PC-3 (cell line): Measurements from ENCODE around the gene CTCFL.

ENCODE experiments used
- EZH2phosphoT487 ChIP-seq: fragments of 300-600 bp; sonication (generic); IDR thresholded peaks from 2 replicates; pipeline ENCODE4 v1.6.1; 2018; ENCODE audit warnings: mild to moderate bottlenecking, antibody characterized with exemption, low read length, borderline replicate concordance
- TF ChIP-seq, protein P1 (sequence below): fragments of 300-600 bp; sonication (generic); conservative IDR thresholded peaks from 2 replicates; pipeline ENCODE4 v1.5.1; 2017; ENCODE audit warnings: antibody characterized with exemption, low read depth, mild to moderate bottlenecking, low read length

DNA sequence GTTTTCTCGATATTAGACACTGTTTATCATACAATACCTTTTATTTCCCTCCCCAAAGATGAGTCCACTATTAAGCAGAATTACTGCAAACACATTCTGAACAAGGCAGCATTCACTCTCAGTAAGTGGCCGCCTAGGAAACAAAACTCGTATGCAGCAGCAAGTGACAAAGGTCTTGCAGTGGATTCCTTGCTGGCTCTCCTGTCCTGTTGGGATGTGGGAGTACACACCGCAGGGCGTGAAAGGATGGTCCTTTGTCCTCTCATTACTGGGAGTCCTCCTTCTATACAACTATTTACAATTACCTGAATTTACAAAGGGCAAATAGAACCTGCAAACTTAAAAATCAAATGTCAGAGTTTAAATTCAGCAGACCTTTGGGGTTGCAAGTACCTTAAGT lies 16.1 kb downstream of the CTCFL start:
- TF ChIP-seq, protein P1, sequence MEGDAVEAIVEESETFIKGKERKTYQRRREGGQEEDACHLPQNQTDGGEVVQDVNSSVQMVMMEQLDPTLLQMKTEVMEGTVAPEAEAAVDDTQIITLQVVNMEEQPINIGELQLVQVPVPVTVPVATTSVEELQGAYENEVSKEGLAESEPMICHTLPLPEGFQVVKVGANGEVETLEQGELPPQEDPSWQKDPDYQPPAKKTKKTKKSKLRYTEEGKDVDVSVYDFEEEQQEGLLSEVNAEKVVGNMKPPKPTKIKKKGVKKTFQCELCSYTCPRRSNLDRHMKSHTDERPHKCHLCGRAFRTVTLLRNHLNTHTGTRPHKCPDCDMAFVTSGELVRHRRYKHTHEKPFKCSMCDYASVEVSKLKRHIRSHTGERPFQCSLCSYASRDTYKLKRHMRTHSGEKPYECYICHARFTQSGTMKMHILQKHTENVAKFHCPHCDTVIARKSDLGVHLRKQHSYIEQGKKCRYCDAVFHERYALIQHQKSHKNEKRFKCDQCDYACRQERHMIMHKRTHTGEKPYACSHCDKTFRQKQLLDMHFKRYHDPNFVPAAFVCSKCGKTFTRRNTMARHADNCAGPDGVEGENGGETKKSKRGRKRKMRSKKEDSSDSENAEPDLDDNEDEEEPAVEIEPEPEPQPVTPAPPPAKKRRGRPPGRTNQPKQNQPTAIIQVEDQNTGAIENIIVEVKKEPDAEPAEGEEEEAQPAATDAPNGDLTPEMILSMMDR = no peak
- no peak for TF ChIP-seq EZH2phosphoT487
